Measurements from ENCODE around the gene NEDD4L.
A peak's percentile ranks its signal among the peaks of the same experiment; 100 is the strongest.
"Not testable (repeated sequence)": the region's sequence is repeated elsewhere in the genome, so short reads cannot be mapped to it uniquely, and the experiment has no call there.

NEDD4L gene

DNA sequence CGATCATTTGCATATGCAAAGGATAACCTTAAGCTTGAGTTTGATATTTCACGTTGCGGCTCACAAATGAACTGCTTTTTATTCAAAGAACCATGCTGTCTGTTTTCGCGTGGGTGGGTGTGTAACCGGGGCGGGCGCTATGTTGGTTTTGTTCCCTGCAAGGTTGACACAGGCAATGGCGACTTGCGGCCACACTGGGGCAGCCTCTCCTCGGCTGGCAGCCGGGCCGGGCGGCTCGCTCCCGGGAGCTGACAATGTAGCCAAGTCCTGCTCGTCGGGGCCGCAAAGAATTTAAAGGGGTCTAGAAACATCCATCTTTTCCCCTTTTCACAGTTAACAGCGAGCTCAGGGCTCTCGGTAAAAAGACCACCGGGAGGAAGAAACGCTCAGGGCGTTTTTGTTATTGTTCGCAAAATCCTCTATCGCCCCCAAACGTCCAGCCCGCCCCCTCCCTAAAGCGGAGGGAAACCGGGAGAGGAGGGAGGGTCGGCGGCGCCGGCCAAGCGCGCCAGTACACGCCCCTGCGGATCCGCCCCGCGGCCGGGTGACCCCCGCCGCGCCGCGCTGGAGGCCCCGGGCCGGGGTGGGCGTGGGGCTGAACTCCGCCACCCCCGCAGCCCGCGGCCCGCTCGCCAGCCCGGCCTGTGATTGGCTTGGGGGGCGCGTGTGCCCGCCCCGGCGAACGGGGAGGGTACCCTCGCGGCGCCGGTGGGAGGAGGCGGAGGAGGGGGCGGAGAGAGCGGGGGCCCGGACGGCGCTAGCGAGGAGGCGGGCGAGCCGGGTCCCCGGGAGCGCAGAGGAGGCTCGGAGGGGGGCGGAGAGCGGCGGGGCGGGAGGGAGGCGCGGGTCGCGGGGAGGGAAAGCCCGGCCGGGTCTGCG is at the start of gene NEDD4L:
Gene NEDD4L (plus strand): TSS at position 736 of the 879 bp plus-strand sequence. CDS start 435 bp downstream, outside the sequence.
- no peaks in the 10 kb centered on the region for H3K36me3 ChIP-seq (replicated peaks)
- H3K27me3 ChIP-seq (ENCODE audit: low read depth): no peaks in the 10 kb centered on the region
- peak; percentile 81 to 91 for DNase-seq (ENCODE audit: low spot score in 2 of 2)
- H3K4me1 ChIP-seq: peaks cover 8% of the 10 kb centered on the region
- in situ Hi-C loops (cut with MboI; ENCODE audit: low sequenced_read_pairs): no loop called here
- peak within 1 kb of the TSS; percentile 79 for H3K4me3 ChIP-seq
- H3K9me3 ChIP-seq: no peaks in the 10 kb centered on the region

DNA sequence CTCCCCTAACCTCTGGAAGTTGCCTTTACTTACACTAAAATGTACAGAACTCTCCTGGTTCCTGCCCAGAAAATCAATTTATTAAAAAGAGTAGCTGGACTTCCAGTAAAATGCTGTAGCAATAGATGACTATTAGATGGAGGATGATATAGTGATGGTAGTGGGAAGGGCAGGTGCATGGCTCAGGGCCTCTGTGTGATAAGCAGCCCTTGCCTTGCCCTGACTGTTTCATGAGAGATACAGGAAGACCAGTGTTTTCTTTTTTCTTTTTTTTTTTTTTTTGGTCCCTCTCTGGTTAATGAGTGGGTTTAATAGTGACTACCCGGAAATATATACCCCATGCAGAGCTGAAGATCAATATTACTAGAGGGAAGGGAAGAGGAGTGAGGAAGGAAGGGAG is 48.7 kb upstream of the NEDD4L start:
- H3K4me3 ChIP-seq: no peak overlapping the region
- no peak for DNase-seq (ENCODE audit: low spot score in 2 of 2)
- no peaks in the 10 kb centered on the region for H3K4me1 ChIP-seq
- in situ Hi-C loops (cut with MboI; ENCODE audit: low sequenced_read_pairs): no loop called here
- no peaks in the 10 kb centered on the region for H3K9me3 ChIP-seq
- H3K36me3 ChIP-seq (replicated peaks): no peaks in the 10 kb centered on the region
- no peaks in the 10 kb centered on the region for H3K27me3 ChIP-seq (ENCODE audit: low read depth)

DNA sequence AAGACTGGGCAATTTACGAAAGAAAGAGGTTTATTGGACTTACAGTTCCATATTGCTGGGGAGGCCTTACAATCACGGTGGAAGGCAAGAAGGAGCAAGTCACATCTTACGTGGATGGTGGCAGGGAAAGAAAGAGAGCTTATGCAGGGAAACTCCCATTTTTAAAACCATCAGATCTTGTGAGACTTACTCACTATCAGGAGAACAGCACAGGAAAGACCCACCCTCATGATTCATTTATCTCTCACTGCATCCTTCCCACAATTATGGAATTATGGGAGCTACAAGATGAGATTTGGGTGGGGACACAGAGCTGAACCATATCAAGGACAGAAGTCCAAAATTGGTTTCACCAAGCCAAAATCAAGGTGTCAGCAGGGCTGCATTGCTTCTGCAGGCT is 47.1 kb upstream of the NEDD4L start:
- H3K4me3 ChIP-seq; in situ Hi-C loops (cut with MboI; ENCODE audit: low sequenced_read_pairs); H3K27me3 ChIP-seq (ENCODE audit: low read depth); DNase-seq (ENCODE audit: low spot score in 2 of 2); H3K36me3 ChIP-seq (replicated peaks); H3K4me1 ChIP-seq; H3K9me3 ChIP-seq: not testable (repeated sequence)

DNA sequence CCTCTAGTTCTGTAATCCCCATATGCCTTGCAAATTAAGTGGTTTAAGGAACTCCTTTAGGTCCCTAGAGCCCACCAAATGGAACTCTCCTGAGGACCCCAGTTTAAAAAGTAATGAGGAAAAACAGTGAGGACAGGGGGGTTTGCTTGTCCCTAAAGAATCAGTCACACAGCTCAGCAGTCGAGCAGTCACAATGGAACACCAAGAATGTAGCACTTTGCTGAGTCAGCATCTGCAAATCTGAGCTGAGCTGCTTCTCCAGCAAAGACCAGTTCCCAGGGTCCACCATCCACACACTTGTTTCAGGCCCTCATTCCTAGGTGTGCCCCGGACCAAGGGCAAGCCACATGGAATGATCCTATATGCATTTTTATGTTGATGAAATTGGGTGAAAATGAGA is 46.2 kb upstream of the NEDD4L start:
- no peak for DNase-seq (ENCODE audit: low spot score in 2 of 2)
- Histone ChIP-seq H3K9me3 (no peaks in the 10 kb centered on the region), H3K4me3 (no peak overlapping the region), H3K36me3 (replicated peaks) (no peaks in the 10 kb centered on the region), H3K4me1 (no peaks in the 10 kb centered on the region), H3K27me3 (ENCODE audit: low read depth) (no peaks in the 10 kb centered on the region)
- in situ Hi-C loops (cut with MboI; ENCODE audit: low sequenced_read_pairs): no loop called here

DNA sequence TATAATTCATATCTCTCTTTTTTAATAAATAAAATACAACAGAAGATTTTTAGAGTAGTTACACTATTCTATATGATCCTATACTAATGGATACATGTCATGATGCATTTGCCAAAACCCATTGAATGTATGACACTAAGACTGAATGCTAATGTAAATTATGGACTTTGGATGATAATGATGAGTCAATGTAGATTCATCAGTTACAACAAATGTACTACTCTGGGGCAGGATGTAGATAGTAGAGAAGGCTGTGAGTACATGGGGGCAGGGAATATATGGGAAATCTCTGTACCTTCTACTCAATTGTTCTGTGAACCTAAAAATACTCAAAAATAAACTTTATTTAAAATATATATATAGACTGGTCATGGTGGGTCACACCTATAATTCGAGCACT is 45.6 kb upstream of the NEDD4L start:
- no peaks in the 10 kb centered on the region for H3K36me3 ChIP-seq (replicated peaks)
- no peak overlapping the region for H3K4me3 ChIP-seq
- no peak for DNase-seq (ENCODE audit: low spot score in 2 of 2)
- H3K27me3 ChIP-seq (ENCODE audit: low read depth): no peaks in the 10 kb centered on the region
- H3K4me1 ChIP-seq: no peaks in the 10 kb centered on the region
- in situ Hi-C loops (cut with MboI; ENCODE audit: low sequenced_read_pairs): no loop called here
- no peaks in the 10 kb centered on the region for H3K9me3 ChIP-seq

DNA sequence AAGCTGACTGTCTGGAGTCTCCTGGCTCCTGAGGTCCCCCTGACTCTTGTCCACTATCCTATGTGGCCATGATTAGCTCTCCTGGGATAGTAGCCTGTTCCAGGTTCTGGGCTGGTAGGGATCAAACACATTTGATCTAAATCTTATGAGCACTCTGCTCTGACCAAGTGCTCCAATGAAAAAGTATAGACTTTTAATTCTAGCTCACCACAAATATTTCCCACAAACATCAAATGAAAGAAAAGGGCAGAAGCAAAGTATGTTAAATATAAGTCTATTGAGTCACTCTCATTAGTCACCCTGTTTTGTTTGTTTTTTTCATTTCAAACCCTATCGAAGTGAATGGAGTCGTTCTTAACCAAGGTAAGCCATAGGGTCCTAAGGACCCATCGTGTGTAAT is 39.7 kb upstream of the NEDD4L start:
- H3K36me3 ChIP-seq (replicated peaks): no peaks in the 10 kb centered on the region
- H3K4me1 ChIP-seq: no peaks in the 10 kb centered on the region
- no peak for DNase-seq (ENCODE audit: low spot score in 2 of 2)

DNA sequence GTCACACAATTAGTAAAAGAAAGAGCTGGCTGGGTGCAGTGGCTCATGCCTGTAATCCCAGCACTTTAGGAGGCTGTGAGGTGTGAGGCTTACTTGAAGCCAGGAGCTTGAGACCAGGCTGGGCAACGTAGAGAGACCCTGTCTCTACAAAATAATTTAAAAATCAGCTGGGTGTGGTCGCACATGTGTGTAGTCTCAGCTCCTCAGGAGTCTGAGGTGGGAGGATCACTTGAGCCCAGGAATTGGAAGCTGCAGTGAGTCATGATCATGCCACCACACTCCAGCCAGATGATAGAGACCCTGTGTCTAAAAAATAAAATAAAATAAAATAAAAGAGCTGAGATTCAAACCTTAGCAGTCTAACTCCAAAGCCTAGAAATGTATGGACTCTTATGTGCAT is 39.0 kb upstream of the NEDD4L start:
- no peaks in the 10 kb centered on the region for H3K36me3 ChIP-seq (replicated peaks)
- no peak overlapping the region for H3K4me3 ChIP-seq
- H3K27me3 ChIP-seq (ENCODE audit: low read depth): no peaks in the 10 kb centered on the region
- no peaks in the 10 kb centered on the region for H3K9me3 ChIP-seq
- in situ Hi-C loops (cut with MboI; ENCODE audit: low sequenced_read_pairs): no loop called here
- no peaks in the 10 kb centered on the region for H3K4me1 ChIP-seq
- no peak for DNase-seq (ENCODE audit: low spot score in 2 of 2)

More for the DNA sequence above, 39.7 kb upstream of the NEDD4L start:
- Histone ChIP-seq H3K9me3 (no peaks in the 10 kb centered on the region), H3K4me3 (no peak overlapping the region), H3K27me3 (ENCODE audit: low read depth) (no peaks in the 10 kb centered on the region)
- in situ Hi-C loops (cut with MboI; ENCODE audit: low sequenced_read_pairs): no loop called here

DNA sequence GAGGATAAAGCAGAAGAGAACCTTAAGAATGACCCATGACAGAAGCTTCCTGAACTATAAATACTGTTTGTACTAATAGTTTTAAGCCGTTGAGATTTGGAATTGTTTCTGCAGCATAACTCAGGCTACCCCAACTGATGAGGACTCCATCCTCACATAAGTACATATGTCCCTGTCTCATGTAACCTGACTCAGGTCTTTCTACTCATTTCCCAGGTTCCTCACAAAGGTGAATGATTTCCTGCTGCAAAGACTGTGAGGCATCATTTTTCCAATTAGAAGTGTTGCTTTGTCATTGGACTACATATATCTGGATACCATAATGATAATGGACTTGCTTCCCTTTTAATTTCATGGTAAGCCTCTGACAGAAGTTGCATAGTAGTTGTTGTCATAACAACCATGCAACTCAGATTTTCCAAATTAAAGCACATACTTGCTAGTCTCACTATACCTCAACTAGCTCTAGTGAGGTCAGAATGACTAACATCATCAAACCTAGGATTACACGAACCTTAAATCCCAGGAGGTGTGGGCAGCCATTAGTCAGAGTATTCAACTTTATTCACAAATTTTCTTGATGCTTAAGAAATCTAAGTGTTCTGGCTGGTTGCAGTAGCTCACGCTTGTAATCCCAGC is 38.0 kb upstream of the NEDD4L start:
- no peaks in the 10 kb centered on the region for H3K27me3 ChIP-seq (ENCODE audit: low read depth)
- in situ Hi-C loops (cut with MboI; ENCODE audit: low sequenced_read_pairs): no loop called here
- H3K36me3 ChIP-seq (replicated peaks): no peaks in the 10 kb centered on the region
- no peaks in the 10 kb centered on the region for H3K9me3 ChIP-seq
- H3K4me1 ChIP-seq: no peaks in the 10 kb centered on the region
- no peak for DNase-seq (ENCODE audit: low spot score in 2 of 2)
- H3K4me3 ChIP-seq: no peak overlapping the region

DNA sequence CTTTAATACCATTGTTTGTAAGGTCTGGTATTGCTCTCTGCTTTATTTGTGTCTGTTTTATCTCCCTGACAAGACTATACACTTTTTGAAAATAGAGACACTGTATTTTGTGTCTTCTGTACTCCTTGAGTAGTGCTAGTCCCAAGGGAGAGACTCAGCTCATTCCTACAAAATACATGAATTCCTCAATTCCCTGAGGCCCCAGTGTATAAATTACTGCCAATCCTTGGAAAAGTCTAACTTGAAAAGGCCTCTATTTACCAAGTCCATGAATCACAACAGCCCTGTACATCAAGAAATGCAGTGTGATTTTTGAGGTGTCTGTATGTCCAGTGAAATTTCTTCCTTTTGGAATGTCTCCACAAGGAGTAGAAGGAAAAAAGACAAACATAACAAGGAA is 34.9 kb upstream of the NEDD4L start:
- DNase-seq (ENCODE audit: low spot score in 2 of 2): peak in 1 of 2 experiments; percentile 13
- in situ Hi-C loops (cut with MboI; ENCODE audit: low sequenced_read_pairs): no loop called here
- Histone ChIP-seq H3K9me3 (no peaks in the 10 kb centered on the region), H3K4me3 (no peak overlapping the region), H3K36me3 (replicated peaks) (no peaks in the 10 kb centered on the region), H3K4me1 (no peaks in the 10 kb centered on the region), H3K27me3 (ENCODE audit: low read depth) (no peaks in the 10 kb centered on the region)

DNA sequence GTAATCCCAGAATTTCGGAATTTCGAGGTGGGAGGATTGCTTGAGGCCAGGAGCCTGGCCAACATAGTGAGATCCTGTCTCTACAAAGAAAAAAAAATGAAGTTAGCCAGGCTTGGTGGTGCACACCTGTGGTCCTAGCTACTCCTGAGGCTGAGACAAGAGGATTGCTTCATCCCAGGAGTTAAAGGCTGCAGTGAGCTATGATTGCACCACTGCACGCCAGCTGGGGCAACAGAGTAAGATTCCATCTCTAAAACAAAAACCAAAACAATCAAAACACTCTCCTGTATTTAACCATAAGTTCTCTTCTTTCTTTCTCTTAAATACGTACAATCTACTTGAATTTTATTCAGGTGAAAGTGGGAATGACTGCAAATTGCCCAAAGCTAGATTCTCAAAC is 33.8 kb upstream of the NEDD4L start:
- Histone ChIP-seq H3K4me3 (no peak overlapping the region), H3K9me3 (no peaks in the 10 kb centered on the region), H3K36me3 (replicated peaks) (no peaks in the 10 kb centered on the region), H3K27me3 (ENCODE audit: low read depth) (no peaks in the 10 kb centered on the region), H3K4me1 (no peaks in the 10 kb centered on the region)
- in situ Hi-C loops (cut with MboI; ENCODE audit: low sequenced_read_pairs): no loop called here
- DNase-seq (ENCODE audit: low spot score in 2 of 2): no peak

DNA sequence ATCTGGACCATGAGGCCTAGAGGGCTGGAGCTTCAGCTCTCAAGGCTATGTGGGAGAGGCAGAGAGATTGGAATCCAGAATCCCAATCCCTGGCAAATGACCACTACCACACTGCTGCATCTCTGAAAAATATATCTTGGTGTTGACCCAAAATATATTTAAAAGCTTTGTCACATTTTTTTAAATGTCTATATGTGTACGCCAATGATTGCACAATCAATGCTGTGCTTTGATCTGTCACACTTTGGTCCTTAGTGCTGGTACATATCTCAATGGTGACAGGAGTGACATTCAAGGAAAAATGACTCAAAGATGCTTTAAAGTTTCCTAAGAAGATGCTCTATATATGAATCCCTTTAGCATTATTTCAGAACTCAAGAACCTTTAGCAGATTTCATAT is 31.7 kb upstream of the NEDD4L start:
- Histone ChIP-seq H3K27me3 (ENCODE audit: low read depth) (no peaks in the 10 kb centered on the region), H3K36me3 (replicated peaks) (no peaks in the 10 kb centered on the region), H3K9me3 (no peaks in the 10 kb centered on the region), H3K4me3 (no peak overlapping the region), H3K4me1 (no peaks in the 10 kb centered on the region)
- in situ Hi-C loops (cut with MboI; ENCODE audit: low sequenced_read_pairs): no loop called here
- no peak for DNase-seq (ENCODE audit: low spot score in 2 of 2)

DNA sequence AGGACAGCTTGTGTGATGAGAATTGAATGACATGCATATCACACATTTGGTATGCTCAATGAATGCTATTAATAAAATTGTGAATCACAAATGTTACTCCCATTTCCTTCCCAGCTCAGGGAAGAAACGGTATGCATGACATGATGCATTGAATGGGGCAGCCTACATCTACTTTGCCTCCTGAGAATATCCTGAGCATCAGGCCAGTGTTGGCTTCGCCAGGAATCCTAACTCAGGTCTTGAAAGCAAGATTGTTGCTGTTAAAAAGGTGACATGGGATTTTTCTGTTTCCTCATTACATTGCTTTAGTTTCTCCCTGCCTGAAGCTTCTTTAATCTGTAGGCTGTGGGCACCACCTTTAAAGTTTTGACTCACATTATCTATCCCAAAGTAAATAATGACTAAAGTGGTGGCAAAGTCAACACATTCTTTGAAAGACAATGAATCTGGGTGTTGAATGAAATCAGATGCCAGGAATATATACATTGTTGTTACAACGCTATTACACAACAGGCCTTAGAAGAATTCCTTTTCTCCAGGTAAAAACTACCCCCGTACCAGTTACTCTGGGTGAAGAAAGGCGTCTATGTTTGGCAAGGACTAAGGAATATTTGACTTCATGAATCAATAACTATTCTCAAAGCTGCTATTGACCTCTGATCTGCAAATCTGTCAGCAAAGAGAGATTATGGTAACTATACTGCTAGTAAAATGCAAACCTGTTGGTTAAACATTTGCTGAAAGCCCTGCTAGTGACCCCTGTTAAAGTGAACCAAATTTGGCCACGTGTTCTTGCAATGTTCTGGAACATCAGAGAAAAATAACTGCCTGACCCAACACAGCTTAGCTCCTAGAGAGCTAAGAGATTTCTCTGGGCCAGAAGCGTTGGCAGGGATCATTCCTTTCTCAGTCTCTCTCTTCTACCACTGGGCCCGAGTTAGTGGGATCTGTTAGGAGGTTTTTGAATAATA is 30.5 kb upstream of the NEDD4L start:
- in situ Hi-C loops (cut with MboI; ENCODE audit: low sequenced_read_pairs): no loop called here
- no peaks in the 10 kb centered on the region for H3K36me3 ChIP-seq (replicated peaks)
- DNase-seq (ENCODE audit: low spot score in 2 of 2): no peak
- H3K4me3 ChIP-seq: no peak overlapping the region
- no peaks in the 10 kb centered on the region for H3K9me3 ChIP-seq
- no peaks in the 10 kb centered on the region for H3K4me1 ChIP-seq
- H3K27me3 ChIP-seq (ENCODE audit: low read depth): no peaks in the 10 kb centered on the region

DNA sequence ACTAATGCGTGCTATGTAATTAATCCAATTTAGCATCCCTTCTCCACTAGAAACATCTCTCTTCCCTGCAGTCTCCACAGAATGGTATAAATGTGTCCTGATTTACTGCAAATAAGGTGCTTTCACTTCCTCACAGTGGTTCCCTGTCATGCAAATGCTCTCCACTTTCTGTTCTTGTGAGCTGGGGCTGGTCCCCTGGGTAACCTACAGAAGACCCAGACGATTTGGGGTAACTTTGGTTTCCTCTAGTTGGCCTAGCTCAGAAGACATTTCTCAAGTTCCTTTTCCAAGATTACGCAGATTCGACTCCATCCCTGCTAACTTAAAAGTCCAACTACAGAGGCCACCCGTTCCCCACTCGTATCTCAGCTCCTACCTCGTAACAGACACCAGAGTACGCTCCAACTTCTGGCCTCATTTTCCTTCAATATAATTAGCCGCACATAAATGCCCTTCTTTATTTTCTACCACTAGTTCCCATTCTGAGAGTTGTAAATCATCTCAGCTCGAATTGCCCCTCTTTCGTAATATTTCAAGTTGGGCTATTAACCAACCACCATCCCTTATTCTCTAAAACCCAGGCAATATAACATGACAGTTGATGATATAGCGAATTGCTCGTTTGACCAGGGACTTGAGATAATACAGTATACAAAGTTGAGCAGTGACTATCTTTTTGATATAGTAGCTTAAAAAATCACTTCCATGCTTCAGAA is 28.8 kb upstream of the NEDD4L start:
- no peaks in the 10 kb centered on the region for H3K9me3 ChIP-seq
- no peaks in the 10 kb centered on the region for H3K36me3 ChIP-seq (replicated peaks)
- no peak overlapping the region for H3K4me3 ChIP-seq
- no peak for DNase-seq (ENCODE audit: low spot score in 2 of 2)
- H3K27me3 ChIP-seq (ENCODE audit: low read depth): no peaks in the 10 kb centered on the region
- H3K4me1 ChIP-seq: no peaks in the 10 kb centered on the region
- in situ Hi-C loops (cut with MboI; ENCODE audit: low sequenced_read_pairs): no loop called here
